Activated T-helper 1 cell treated with anti-CD3 and anti-CD28 coated beads, Interleukin-12 subunit alpha, Interleukin-12 subunit beta, Interleukin-2, Interleukin-4 antibody, amounts not matched to agents 30 ng/mL and 10 ng/mL and 1 ng/mL, durations not matched to agents 14 hours and 24 hours and 36 hours (primary cell): Measurements from ENCODE around the gene FAHD2B. TPM values are rescaled to one million over a fixed set of nuclear protein-coding genes. Genes with fewer than 3 reads are reported as not detected.
A peak's percentile ranks its signal among the peaks of the same experiment; 100 is the strongest.
"Not testable (repeated sequence)": the region's sequence is repeated elsewhere in the genome, so short reads cannot be mapped to it uniquely, and the experiment has no call there.

Source experiments
- DNase-seq: peaks from one replicate; pipeline ENCODE4 v3.0.0; 2021; ENCODE audit warnings: low spot score
- H3K27ac Mint-ChIP-seq: one replicate; pipeline ENCODE4 v1.8.0; 2021; ENCODE audit warnings: mild to moderate bottlenecking, mixed read lengths
- H3K27me3 Mint-ChIP-seq: one replicate; pipeline ENCODE4 v1.8.0; 2022; ENCODE audit warnings: mild to moderate bottlenecking, moderate library complexity, mixed read lengths; ENCODE audit not compliant: insufficient read depth
- H3K36me3 Mint-ChIP-seq: one replicate; pipeline ENCODE4 v1.8.0; 2021; ENCODE audit warnings: low read depth, mixed read lengths
- H3K4me1 Mint-ChIP-seq: one replicate; pipeline ENCODE4 v1.8.0; 2021; ENCODE audit warnings: low read depth, mixed read lengths
- H3K4me3 Mint-ChIP-seq: one replicate; pipeline ENCODE4 v1.8.0; 2021; ENCODE audit warnings: mild to moderate bottlenecking, moderate library complexity, mixed read lengths
- H3K9me3 Mint-ChIP-seq: one replicate; pipeline ENCODE4 v1.8.0; 2021; ENCODE audit warnings: mixed read lengths
- intact Hi-C: fragments of 100-400 bp; cut with micrococcal nuclease; formaldehyde crosslinking; loops from one replicate; pipeline ENCODE4 v1.15.1; 2024
- total RNA-seq: library from RNA; stranded (reverse); gene quantifications from 2 replicates; pipeline ENCODE4 v1.2.3, GENCODE V29; 2022

Gene FAHD2B
- 18.8 and 22.4 TPM in 2 replicates for total RNA-seq

- H3K36me3 Mint-ChIP-seq, H3K4me1 Mint-ChIP-seq, intact Hi-C loops: not testable (repeated sequence)
- H3K9me3 Mint-ChIP-seq = peaks cover 12% of the 10 kb centered on the region
- DNase-seq = peak; percentile 80
- H3K4me3 Mint-ChIP-seq = peak within 1 kb of the TSS; percentile 81
- H3K27ac Mint-ChIP-seq = peak within 1 kb of the TSS; percentile 45
- H3K27me3 Mint-ChIP-seq = peaks cover 12% of the 10 kb centered on the region
Measured at GRCh38 chr2:97094772-97095611, at the start of gene FAHD2B. TSS of gene FAHD2B (minus strand) at chr2:97094882. CDS start at chr2:97091706, 3,176 bp downstream.

DNA sequence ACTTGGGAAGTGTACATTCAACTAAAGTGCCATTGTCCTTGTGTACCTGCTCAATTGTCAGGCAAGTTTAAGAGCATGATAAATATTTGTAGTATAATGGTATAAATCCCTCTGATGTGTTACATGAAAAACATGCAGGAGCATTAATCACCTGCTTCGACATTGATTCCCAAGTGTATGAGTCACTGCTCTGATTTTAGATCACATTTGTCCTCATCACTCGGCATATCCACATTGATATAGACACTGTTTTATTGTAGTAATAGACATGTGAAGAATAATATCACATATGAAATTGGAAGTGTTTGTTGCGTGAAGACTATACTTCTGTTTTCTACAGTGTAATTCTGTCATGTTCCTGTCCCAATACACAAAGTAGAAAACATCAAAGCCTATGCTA is 49.3 kb upstream of the FAHD2B start:
- H3K4me1 Mint-ChIP-seq, H3K4me3 Mint-ChIP-seq, H3K27ac Mint-ChIP-seq, intact Hi-C loops, DNase-seq, H3K27me3 Mint-ChIP-seq, H3K9me3 Mint-ChIP-seq: not testable (repeated sequence)
- H3K36me3 Mint-ChIP-seq = peaks cover 29% of the 10 kb centered on the region

DNA sequence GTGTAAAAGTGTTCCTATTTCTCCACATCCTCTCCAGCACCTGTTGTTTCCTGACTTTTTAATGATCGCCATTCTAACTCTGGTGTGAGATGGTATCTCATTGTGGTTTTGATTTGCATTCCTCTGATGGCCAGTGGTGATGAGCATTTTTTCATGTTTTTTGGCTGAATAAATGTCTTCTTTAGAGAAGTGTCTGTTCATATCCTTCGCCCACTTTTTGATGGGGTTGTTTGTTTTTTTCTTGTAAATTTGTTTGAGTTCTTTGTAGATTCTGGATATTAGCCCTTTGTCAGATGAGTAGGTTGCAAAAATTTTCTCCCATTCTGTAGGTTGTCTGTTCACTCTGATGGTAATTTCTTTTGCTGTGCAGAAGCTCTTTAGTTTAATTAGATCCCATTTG is 34.4 kb upstream of the FAHD2B start:
- H3K4me1 Mint-ChIP-seq, intact Hi-C loops, H3K27ac Mint-ChIP-seq, H3K9me3 Mint-ChIP-seq, H3K27me3 Mint-ChIP-seq, DNase-seq, H3K4me3 Mint-ChIP-seq: not testable (repeated sequence)
- H3K36me3 Mint-ChIP-seq = peaks cover 28% of the 10 kb centered on the region

- Mint-ChIP-seq H3K27ac (peak overlapping the region; percentile 100), H3K4me1 (peaks cover 12% of the 10 kb centered on the region), H3K4me3 (peak overlapping the region; percentile 100)
- intact Hi-C loops = loop anchor here (5.0 to 10.0 kb wide), 2 partner anchors 297 to 881 kb away; partner anchors contain the start of genes CNNM3 and TMEM131
- not testable (repeated sequence) for H3K36me3 Mint-ChIP-seq, H3K27me3 Mint-ChIP-seq, DNase-seq, H3K9me3 Mint-ChIP-seq
Measured at GRCh38 chr2:97113882-97114255, 19.2 kb upstream of the FAHD2B start.

DNA sequence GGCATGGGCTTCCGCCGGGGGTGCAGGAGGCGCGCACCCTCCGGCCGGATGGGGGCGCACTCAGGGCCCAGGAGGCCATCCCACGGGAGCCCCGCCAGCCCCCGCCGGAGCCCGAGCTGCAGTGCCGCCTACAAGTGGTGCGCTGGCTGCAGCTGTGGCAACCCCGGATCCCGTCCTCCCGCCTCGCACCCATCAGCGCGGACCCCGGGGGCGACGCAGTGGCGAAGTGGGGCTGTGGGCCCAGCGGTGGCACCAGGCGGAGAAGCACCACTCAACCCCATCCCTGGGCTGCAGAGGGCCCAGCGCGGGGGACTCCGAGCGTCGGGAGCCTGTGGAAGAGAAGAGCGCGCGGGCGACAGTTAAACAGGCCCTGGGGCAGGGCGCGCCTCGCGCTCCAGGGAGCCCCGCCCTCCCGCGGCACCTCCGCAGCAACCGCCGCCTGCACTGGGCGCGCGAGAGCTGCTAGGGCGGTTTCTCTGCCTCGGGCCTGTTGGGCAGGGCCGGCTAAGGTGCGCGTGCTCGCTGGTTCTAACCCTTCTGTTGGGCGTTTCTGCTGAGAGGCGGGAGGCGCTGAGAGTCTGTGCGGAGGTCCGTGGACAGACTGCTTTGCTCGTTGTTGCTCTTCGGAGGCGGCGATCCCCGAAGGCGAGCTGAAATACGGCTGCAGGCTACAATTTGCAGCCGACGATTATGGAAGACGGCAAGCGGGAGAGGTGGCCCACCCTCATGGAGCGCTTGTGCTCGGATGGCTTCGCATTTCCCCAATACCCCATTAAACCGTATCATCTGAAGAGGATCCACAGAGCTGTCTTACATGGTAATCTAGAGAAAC is 18.6 kb upstream of the FAHD2B start, which contains the start of gene ANKRD36:
Gene ANKRD36 (plus strand): TSS at position 104 of the 832 bp plus-strand sequence. CDS start 587 bp downstream, at position 691.
- H3K36me3 Mint-ChIP-seq, H3K9me3 Mint-ChIP-seq: not testable (repeated sequence)
- H3K4me3 Mint-ChIP-seq = peak within 1 kb of the TSS; percentile 100
- H3K4me1 Mint-ChIP-seq = peaks cover 12% of the 10 kb centered on the region
- intact Hi-C loops = loop anchor here (5.0 to 10.0 kb wide), 2 partner anchors 296 to 882 kb away; partner anchors contain the start of genes CNNM3 and TMEM131
- DNase-seq = peak; percentile 81
- peak within 1 kb of the TSS; percentile 100 for H3K27ac Mint-ChIP-seq
- H3K27me3 Mint-ChIP-seq = peaks cover 13% of the 10 kb centered on the region

- H3K9me3 Mint-ChIP-seq, H3K36me3 Mint-ChIP-seq: not testable (repeated sequence)
- Mint-ChIP-seq H3K27ac (peak overlapping the region; percentile 92), H3K4me3 (peak overlapping the region; percentile 83), H3K4me1 (peaks cover 12% of the 10 kb centered on the region), H3K27me3 (peaks cover 13% of the 10 kb centered on the region)
- intact Hi-C loops = loop anchor here (1.0 to 10.0 kb wide), 5 partner anchors 100 to 882 kb away; partner anchors contain the start of genes ANKRD39, CNNM3 and TMEM131
- peak; percentile 49 for DNase-seq
Measured at GRCh38 chr2:97112320-97113049, 17.8 kb upstream of the FAHD2B start.

DNA sequence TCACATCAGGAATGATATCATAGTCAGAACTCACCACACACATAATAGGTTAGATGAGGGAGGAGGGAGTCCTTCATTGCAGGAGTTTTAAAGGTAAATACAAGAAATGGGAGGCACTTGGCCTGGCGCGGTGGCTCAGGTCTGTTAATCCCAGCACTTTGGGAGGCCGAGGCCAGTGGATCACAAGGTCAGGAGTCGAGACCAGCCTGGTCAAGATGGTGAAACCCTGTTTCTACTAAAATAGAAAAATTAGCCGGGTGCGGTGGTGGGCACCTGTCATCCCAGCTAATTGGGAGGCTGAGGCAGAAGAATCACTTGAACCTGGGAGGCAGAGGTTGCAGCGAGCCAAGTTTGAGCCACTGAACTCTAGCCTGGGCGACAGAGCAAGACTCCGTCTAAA is 16.6 kb upstream of the FAHD2B start:
- intact Hi-C loops = loop anchor here (5.0 to 10.0 kb wide), 2 partner anchors 294 to 884 kb away; partner anchors contain the start of genes CNNM3 and TMEM131
- H3K36me3 Mint-ChIP-seq, H3K4me3 Mint-ChIP-seq, H3K27ac Mint-ChIP-seq, H3K9me3 Mint-ChIP-seq, DNase-seq: not testable (repeated sequence)
- Mint-ChIP-seq H3K27me3 (peaks cover 18% of the 10 kb centered on the region), H3K4me1 (peaks cover 12% of the 10 kb centered on the region)

GRCh38 chr2:97106878-97107277 is 12.2 kb upstream of the FAHD2B start:
- H3K9me3 Mint-ChIP-seq = not testable (repeated sequence)
- H3K27me3 Mint-ChIP-seq = peaks cover 28% of the 10 kb centered on the region

DNA sequence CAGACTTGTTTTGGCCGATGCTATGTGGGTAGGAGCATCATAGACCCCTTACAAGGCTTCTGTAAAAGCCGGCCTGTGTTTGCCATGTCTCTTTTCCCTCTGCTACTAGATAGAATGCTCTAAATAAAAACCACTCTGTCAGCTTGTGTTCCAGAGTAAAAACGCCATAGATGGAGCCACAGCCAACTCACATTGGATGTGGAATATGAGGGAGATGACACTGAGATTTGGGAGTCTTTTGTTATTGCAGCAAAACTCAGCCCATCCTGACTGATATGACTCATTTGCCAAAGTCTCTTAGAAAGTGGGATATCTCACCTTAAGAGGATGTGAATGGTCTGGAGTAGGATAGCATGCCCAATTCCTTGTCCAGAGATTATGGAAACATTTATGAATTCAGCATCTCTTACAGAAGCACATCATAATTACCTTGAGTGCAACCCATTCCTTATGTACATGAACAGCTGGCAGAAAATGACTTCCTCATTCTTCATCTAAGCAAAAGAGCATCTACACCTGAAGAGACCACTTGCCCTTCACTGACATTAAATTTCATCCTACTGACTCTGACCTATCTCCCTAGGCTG is 4.2 kb upstream of the FAHD2B start:
- H3K27ac Mint-ChIP-seq, intact Hi-C loops, H3K4me3 Mint-ChIP-seq, H3K36me3 Mint-ChIP-seq, DNase-seq, H3K4me1 Mint-ChIP-seq: not testable (repeated sequence)
- peaks cover 12% of the 10 kb centered on the region for H3K9me3 Mint-ChIP-seq
- H3K27me3 Mint-ChIP-seq = peaks cover 23% of the 10 kb centered on the region

More at GRCh38 chr2:97106878-97107277, 12.2 kb upstream of the FAHD2B start:
- H3K4me1 Mint-ChIP-seq, DNase-seq, intact Hi-C loops, H3K4me3 Mint-ChIP-seq, H3K36me3 Mint-ChIP-seq, H3K27ac Mint-ChIP-seq: not testable (repeated sequence)

- peak overlapping the region; percentile 81 for H3K4me3 Mint-ChIP-seq
- intact Hi-C loops = no loop called here
- H3K9me3 Mint-ChIP-seq = peaks cover 12% of the 10 kb centered on the region
- no peak overlapping the region for H3K27ac Mint-ChIP-seq
- H3K27me3 Mint-ChIP-seq = peaks cover 14% of the 10 kb centered on the region
- H3K4me1 Mint-ChIP-seq = peaks cover 6% of the 10 kb centered on the region
- H3K36me3 Mint-ChIP-seq = no peaks in the 10 kb centered on the region
- DNase-seq = no peak
Measured at GRCh38 chr2:97095661-97096060, 979 bp upstream of the FAHD2B start.

- peak overlapping the region; percentile 61 for H3K4me3 Mint-ChIP-seq
- H3K27me3 Mint-ChIP-seq, DNase-seq, H3K9me3 Mint-ChIP-seq, H3K4me1 Mint-ChIP-seq, H3K36me3 Mint-ChIP-seq, intact Hi-C loops, H3K27ac Mint-ChIP-seq: not testable (repeated sequence)
Measured at GRCh38 chr2:97093983-97094771, 505 bp downstream of the FAHD2B start.
